ENCODE data around the gene NELL1. TPM values are rescaled to one million over a fixed set of nuclear protein-coding genes. Genes with fewer than 3 reads are reported as not detected.

NELL1 gene
- total RNA-seq, 1 donor from 2014 or later: not detected

GRCh38 chr11:21553795-21554194 lies 884.4 kb downstream of the NELL1 start:
- Mint-ChIP-seq H3K36me3 (ENCODE audit: low read depth) (no peaks in the 10 kb centered on the region), H3K4me3 (no peak overlapping the region), H3K9me3 (no peaks in the 10 kb centered on the region), H3K4me1 (no peaks in the 10 kb centered on the region), H3K27me3 (no peaks in the 10 kb centered on the region), H3K27ac (no peak overlapping the region)
- no peak for ATAC-seq (ENCODE audit: low read depth)
- TF ChIP-seq CTCF (IDR thresholded peaks at IDR 0.05): no peak
- ChIA-PET CTCF (no interaction called here), POLR2A (no interaction called here)
- DNase-seq: no peak
- intact Hi-C loops (cut with micrococcal nuclease): no loop called here

GRCh38 chr11:21554284-21554683 lies 884.9 kb downstream of the NELL1 start:
- intact Hi-C loops (cut with micrococcal nuclease): no loop called here
- no peaks in the 10 kb centered on the region for H3K27me3 Mint-ChIP-seq
- no peaks in the 10 kb centered on the region for H3K4me1 Mint-ChIP-seq
- H3K27ac Mint-ChIP-seq: no peak overlapping the region
- no peak for ATAC-seq (ENCODE audit: low read depth)
- no peaks in the 10 kb centered on the region for H3K9me3 Mint-ChIP-seq
- ChIA-PET CTCF (no interaction called here), POLR2A (no interaction called here)
- H3K36me3 Mint-ChIP-seq (ENCODE audit: low read depth): no peaks in the 10 kb centered on the region
- no peak overlapping the region for H3K4me3 Mint-ChIP-seq
- DNase-seq: no peak
- no peak for TF ChIP-seq CTCF (IDR thresholded peaks at IDR 0.05)

GRCh38 chr11:21556926-21557325 lies 887.5 kb downstream of the NELL1 start:
- POLR2A ChIA-PET: no interaction called here
- ATAC-seq (ENCODE audit: low read depth): no peak
- H3K9me3 Mint-ChIP-seq: no peaks in the 10 kb centered on the region
- H3K27ac Mint-ChIP-seq: no peak overlapping the region
- no peak overlapping the region for H3K4me3 Mint-ChIP-seq
- DNase-seq: no peak
- H3K27me3 Mint-ChIP-seq: no peaks in the 10 kb centered on the region
- H3K36me3 Mint-ChIP-seq (ENCODE audit: low read depth): no peaks in the 10 kb centered on the region
- CTCF ChIA-PET: no interaction called here
- no peaks in the 10 kb centered on the region for H3K4me1 Mint-ChIP-seq
- TF ChIP-seq CTCF (IDR thresholded peaks at IDR 0.05): no peak
- intact Hi-C loops (cut with micrococcal nuclease): no loop called here

- Mint-ChIP-seq H3K4me1 (peaks cover 13% of the 10 kb centered on the region), H3K9me3 (peaks cover 2% of the 10 kb centered on the region), H3K4me3 (no peak overlapping the region), H3K27me3 (no peaks in the 10 kb centered on the region), H3K36me3 (ENCODE audit: low read depth) (no peaks in the 10 kb centered on the region), H3K27ac (no peak overlapping the region)
- DNase-seq: no peak
- POLR2A ChIA-PET: no interaction called here
- TF ChIP-seq CTCF (IDR thresholded peaks at IDR 0.05): no peak
- ATAC-seq (ENCODE audit: low read depth): no peak
- intact Hi-C loops (cut with micrococcal nuclease): no loop called here
- CTCF ChIA-PET: no interaction called here
Observed at GRCh38 chr11:21560466-21560975, 891.1 kb downstream of the NELL1 start.

- H3K4me3 Mint-ChIP-seq: no peak overlapping the region
- no peak overlapping the region for H3K27ac Mint-ChIP-seq
- DNase-seq (no peak), ATAC-seq (ENCODE audit: low read depth) (no peak)
- H3K36me3 Mint-ChIP-seq (ENCODE audit: low read depth): no peaks in the 10 kb centered on the region
- H3K27me3 Mint-ChIP-seq: no peaks in the 10 kb centered on the region
- ChIA-PET CTCF (no interaction called here), POLR2A (no interaction called here)
- peaks cover 13% of the 10 kb centered on the region for H3K4me1 Mint-ChIP-seq
- no peak for TF ChIP-seq CTCF (IDR thresholded peaks at IDR 0.05)
- H3K9me3 Mint-ChIP-seq: peaks cover 2% of the 10 kb centered on the region
- intact Hi-C loops (cut with micrococcal nuclease): no loop called here
Observed at GRCh38 chr11:21561581-21561980, 892.2 kb downstream of the NELL1 start.
